ENCODE results near the gene CCL18. TPM values are rescaled to one million over a fixed set of nuclear protein-coding genes. Genes with fewer than 3 reads are reported as not detected.
"Not testable (repeated sequence)": the region's sequence is repeated elsewhere in the genome, so short reads cannot be mapped to it uniquely, and the experiment has no call there.

The CCL18 gene
- total RNA-seq, 1 experiment from 2014 or later: not detected

DNA sequence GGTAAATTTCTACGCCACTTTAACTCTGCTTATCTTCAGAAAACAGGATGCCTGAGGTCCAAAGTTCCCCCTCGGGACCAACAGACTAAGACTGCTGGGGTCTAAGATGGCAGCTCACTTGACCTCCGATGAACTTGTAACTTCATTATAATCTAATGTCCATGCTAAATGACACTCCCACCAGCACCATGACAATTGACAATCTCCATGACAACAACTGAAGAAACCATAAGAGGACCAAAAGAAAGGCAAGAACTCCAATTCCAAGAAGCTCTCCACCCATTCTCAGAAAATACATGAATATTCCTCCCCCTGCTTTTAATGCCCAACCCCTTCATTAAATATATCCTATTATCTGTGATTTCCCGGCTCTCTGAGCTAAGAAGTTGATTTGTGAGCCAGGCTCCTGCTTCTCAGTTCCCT, 47.0 kb downstream of the CCL18 start:
- Histone ChIP-seq H3K4me3 (ENCODE audit: low read length) (no peak overlapping the region), H2AFZ (ENCODE audit: low read length) (no peak overlapping the region), H3K27ac (ENCODE audit: low read length) (no peak overlapping the region), H3K4me1 (ENCODE audit: low read length) (peaks cover 3% of the 10 kb centered on the region; the same call in 1 of the 2 replicates), H3K4me2 (ENCODE audit: low read depth, low read length, poor library complexity, severe bottlenecking) (no peak overlapping the region), H3K9me3 (ENCODE audit: low read length) (no peaks in the 10 kb centered on the region), H3K27me3 (ENCODE audit: low read length) (no peaks in the 10 kb centered on the region; the same call in 1 of the 2 replicates), H3K36me3 (ENCODE audit: insufficient read depth, low read length) (no peaks in the 10 kb centered on the region), H4K20me1 (ENCODE audit: insufficient read depth, low read depth, low read length) (no peaks in the 10 kb centered on the region), H3K9ac (ENCODE audit: low read length) (no peak overlapping the region), H3K79me2 (ENCODE audit: low read length) (no peaks in the 10 kb centered on the region), H3K9me2 (replicated peaks; ENCODE audit: insufficient read depth, low read length) (no peaks in the 10 kb centered on the region)
- DNase-seq: no peak

DNA sequence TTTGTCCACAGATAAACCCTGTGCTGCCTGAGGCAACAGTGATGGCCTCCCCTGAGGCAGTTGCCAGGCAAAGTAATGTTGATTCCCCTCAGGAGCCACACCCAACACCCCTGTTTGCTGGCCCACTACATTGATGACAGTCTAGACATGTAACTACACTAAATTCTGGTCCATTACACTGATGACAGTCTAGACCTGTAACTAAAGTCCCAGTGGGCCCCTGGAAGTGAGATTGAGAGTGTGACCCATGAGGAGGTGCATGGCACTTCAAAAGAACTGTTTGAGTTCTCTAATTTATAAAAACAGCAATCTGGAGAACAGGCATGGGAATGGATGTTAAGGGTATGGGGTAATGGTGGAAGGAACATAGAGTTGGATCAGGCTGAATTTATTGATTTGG, 48.5 kb downstream of the CCL18 start:
- no peaks in the 10 kb centered on the region for H4K20me1 ChIP-seq (ENCODE audit: insufficient read depth, low read depth, low read length)
- no peak overlapping the region for H3K4me3 ChIP-seq (ENCODE audit: low read length)
- no peaks in the 10 kb centered on the region for H3K79me2 ChIP-seq (ENCODE audit: low read length)
- no peak for DNase-seq
- no peak overlapping the region for H3K27ac ChIP-seq (ENCODE audit: low read length)
- H3K9me3 ChIP-seq (ENCODE audit: low read length): no peaks in the 10 kb centered on the region
- H2AFZ ChIP-seq (ENCODE audit: low read length): no peak overlapping the region
- H3K4me2 ChIP-seq (ENCODE audit: low read depth, low read length, poor library complexity, severe bottlenecking): no peak overlapping the region
- H3K36me3 ChIP-seq (ENCODE audit: insufficient read depth, low read length): no peaks in the 10 kb centered on the region
- H3K9ac ChIP-seq (ENCODE audit: low read length): no peak overlapping the region
- no peaks in the 10 kb centered on the region for H3K4me1 ChIP-seq (ENCODE audit: low read length)
- H3K9me2 ChIP-seq (replicated peaks; ENCODE audit: insufficient read depth, low read length): no peaks in the 10 kb centered on the region
- no peaks in the 10 kb centered on the region; the same call in 1 of the 2 replicates for H3K27me3 ChIP-seq (ENCODE audit: low read length)

DNA sequence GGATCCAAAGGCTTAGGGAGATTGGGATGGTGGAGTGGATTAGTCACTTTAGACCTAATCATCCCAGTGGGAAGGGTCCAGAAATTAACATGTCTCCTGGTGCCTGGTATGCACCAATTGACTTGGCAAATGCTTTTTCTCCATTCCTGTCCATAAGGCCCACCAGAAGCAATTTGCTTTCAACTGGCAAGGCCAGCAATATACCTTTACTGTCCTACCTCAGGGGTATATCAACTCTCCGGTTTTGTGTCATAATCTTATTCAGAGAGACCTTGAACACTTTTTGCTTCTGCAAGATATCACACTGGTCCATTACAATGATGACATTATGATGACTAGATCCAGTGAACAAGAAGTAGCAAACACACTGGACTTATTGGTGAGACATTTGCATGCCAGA, 49.1 kb downstream of the CCL18 start:
- not testable (repeated sequence) for H3K79me2 ChIP-seq (ENCODE audit: low read length); H3K4me1 ChIP-seq (ENCODE audit: low read length); H3K27ac ChIP-seq (ENCODE audit: low read length); DNase-seq; H3K9ac ChIP-seq (ENCODE audit: low read length); H3K9me3 ChIP-seq (ENCODE audit: low read length); H3K4me3 ChIP-seq (ENCODE audit: low read length); H3K27me3 ChIP-seq (ENCODE audit: low read length); H3K4me2 ChIP-seq (ENCODE audit: low read depth, low read length, poor library complexity, severe bottlenecking); H2AFZ ChIP-seq (ENCODE audit: low read length); H4K20me1 ChIP-seq (ENCODE audit: insufficient read depth, low read depth, low read length); H3K36me3 ChIP-seq (ENCODE audit: insufficient read depth, low read length); H3K9me2 ChIP-seq (replicated peaks; ENCODE audit: insufficient read depth, low read length)

DNA sequence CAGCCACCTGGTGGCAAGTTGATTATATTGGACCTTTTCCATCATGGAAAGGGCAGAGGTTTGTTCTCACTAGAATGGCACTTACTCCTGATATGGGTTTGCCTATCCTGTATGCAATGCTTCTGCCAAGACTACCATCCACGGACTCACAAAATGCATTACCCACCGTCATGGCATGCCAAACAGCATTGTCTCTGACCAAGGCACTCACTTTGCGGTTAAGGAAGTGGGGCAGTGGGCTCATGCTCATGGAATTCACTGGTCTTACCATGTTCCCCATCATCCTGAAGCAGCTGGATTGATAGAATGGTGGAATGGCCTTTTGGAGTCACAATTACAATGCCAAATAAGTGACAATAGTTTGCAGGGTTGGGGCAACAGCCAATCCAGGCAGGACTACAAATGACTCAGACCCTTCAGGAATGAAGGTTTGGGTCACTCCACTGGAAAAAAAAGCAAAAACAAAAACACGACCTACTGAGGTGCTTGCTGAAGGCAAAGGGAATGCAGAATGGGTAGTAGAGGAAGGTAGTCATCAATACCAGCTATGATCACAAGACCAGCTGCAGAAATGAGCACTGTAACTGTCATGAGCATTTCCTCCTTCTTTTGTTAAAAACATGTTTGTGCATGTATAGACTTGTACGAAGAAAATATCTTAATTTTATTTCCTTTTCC, 51.0 kb downstream of the CCL18 start:
- H3K9me2 ChIP-seq (replicated peaks; ENCODE audit: insufficient read depth, low read length); H2AFZ ChIP-seq (ENCODE audit: low read length); H3K4me1 ChIP-seq (ENCODE audit: low read length); H3K27me3 ChIP-seq (ENCODE audit: low read length); H3K4me3 ChIP-seq (ENCODE audit: low read length); H3K4me2 ChIP-seq (ENCODE audit: low read depth, low read length, poor library complexity, severe bottlenecking); H3K36me3 ChIP-seq (ENCODE audit: insufficient read depth, low read length); H3K9me3 ChIP-seq (ENCODE audit: low read length); H3K79me2 ChIP-seq (ENCODE audit: low read length); H3K27ac ChIP-seq (ENCODE audit: low read length); H3K9ac ChIP-seq (ENCODE audit: low read length); DNase-seq; H4K20me1 ChIP-seq (ENCODE audit: insufficient read depth, low read depth, low read length): not testable (repeated sequence)

DNA sequence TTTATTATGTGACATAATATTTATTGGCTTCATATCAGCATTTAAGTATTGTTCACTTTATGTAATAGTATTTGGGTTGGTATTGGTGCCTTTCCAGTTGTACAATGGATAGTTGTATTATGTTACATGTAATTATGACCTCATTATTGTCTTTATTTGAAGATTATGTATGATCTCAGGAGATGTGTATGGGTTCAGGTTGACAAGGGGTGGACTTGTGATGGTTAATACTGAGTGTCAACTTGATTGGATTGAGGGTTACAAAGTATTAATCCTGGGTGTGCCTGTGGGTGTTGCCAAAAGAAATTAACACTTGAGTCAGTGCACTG, 51.5 kb downstream of the CCL18 start:
- H4K20me1 ChIP-seq (ENCODE audit: insufficient read depth, low read depth, low read length); H3K9ac ChIP-seq (ENCODE audit: low read length); H3K27ac ChIP-seq (ENCODE audit: low read length); H3K9me2 ChIP-seq (replicated peaks; ENCODE audit: insufficient read depth, low read length); H3K27me3 ChIP-seq (ENCODE audit: low read length); H3K79me2 ChIP-seq (ENCODE audit: low read length); H2AFZ ChIP-seq (ENCODE audit: low read length); DNase-seq; H3K4me2 ChIP-seq (ENCODE audit: low read depth, low read length, poor library complexity, severe bottlenecking); H3K4me3 ChIP-seq (ENCODE audit: low read length); H3K9me3 ChIP-seq (ENCODE audit: low read length); H3K4me1 ChIP-seq (ENCODE audit: low read length); H3K36me3 ChIP-seq (ENCODE audit: insufficient read depth, low read length): not testable (repeated sequence)

DNA sequence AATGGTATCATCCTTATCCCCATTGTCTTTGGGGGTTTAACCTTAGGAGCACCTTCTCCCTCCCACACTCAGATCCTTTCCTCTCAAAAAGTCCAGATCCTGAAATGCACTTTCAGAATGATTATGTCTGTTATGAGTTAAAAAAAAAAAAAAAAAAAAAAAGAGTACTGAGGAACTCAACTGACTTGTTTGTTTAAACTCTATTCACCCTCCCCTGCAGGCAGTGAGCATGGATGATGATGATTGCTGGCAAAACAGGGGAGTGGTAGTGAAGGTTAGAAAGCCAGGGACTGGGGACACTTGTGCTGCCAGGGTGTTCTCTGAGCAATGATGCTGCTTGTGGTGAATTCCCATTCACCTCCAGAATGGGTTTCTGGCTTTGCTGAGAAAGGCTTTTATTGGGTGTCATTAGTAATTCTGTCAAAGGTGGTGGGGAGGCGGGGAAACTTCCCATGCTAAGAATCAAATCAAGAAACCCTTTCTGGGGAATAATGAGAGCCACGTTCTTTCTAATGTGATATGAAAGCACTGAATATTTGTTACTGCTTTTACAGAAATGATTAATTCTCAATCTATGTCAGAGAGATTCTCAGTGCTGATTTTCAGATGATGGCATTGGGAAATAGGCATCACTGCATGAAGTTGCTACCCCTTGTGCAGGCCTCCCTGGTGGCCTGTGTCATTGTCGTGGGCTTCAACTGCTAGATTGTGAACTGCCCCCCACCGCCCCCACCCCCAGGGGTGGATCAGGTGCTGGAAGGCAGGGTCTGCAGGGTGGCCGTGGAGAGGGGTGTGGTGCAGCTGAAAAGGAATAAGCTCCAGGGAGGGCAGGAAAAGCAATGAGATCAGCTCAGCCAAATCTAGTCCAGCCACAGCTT, 53.7 kb downstream of the CCL18 start:
- Histone ChIP-seq H3K9ac (ENCODE audit: low read length) (no peak overlapping the region), H3K27me3 (ENCODE audit: low read length) (no peaks in the 10 kb centered on the region), H3K36me3 (ENCODE audit: insufficient read depth, low read length) (no peaks in the 10 kb centered on the region), H4K20me1 (ENCODE audit: insufficient read depth, low read depth, low read length) (no peaks in the 10 kb centered on the region), H3K4me1 (ENCODE audit: low read length) (no peaks in the 10 kb centered on the region), H3K9me2 (replicated peaks; ENCODE audit: insufficient read depth, low read length) (no peaks in the 10 kb centered on the region), H2AFZ (ENCODE audit: low read length) (no peak overlapping the region), H3K27ac (ENCODE audit: low read length) (no peak overlapping the region), H3K4me3 (ENCODE audit: low read length) (no peak overlapping the region), H3K79me2 (ENCODE audit: low read length) (no peaks in the 10 kb centered on the region), H3K4me2 (ENCODE audit: low read depth, low read length, poor library complexity, severe bottlenecking) (no peak overlapping the region), H3K9me3 (ENCODE audit: low read length) (no peaks in the 10 kb centered on the region)
- DNase-seq: no peak

DNA sequence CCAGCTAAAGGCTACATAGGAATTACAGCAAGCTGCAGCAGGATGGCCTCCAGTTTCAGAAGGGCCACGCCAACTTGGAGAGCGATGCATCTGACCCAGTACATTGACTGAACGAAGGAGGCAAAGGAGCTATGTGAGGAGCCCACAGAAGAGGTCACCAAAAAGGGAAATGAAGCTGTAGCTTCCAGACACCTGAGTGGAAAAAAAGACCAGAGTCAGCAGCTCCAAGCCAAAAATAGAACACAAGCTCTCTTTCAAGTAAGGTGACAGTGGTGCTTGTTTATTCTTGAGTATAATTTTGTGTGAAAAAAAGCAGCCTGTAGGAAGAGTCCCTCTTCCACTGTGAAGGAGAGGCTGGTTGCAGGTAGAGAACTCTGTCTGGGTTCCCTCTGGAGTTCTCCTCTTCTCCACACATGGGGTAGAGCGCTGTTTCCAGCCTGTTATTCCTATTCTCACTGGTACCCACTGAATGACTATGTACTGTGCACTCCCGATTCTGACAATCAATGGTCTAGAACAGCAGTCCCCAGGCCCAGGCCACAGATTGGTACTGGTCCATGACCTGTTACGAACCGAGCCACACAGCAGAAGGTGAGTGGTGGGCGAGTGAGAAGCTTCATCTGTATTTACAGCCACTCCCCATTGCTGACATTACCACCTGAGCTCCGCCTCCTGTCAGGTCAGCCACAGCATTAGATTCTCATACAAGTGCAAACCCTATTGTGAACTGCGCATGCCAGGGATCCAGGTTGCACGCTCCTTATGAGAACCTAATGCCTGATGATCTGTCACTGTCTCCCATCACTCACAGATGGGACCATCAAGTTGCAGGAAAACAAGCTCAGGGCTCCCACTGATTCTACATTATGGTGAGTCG, 54.6 kb downstream of the CCL18 start:
- no peak for DNase-seq
- Histone ChIP-seq H4K20me1 (ENCODE audit: insufficient read depth, low read depth, low read length) (no peaks in the 10 kb centered on the region), H3K36me3 (ENCODE audit: insufficient read depth, low read length) (no peaks in the 10 kb centered on the region), H2AFZ (ENCODE audit: low read length) (no peak overlapping the region), H3K4me1 (ENCODE audit: low read length) (no peaks in the 10 kb centered on the region), H3K79me2 (ENCODE audit: low read length) (no peaks in the 10 kb centered on the region), H3K9me2 (replicated peaks; ENCODE audit: insufficient read depth, low read length) (no peaks in the 10 kb centered on the region), H3K4me3 (ENCODE audit: low read length) (no peak overlapping the region), H3K27ac (ENCODE audit: low read length) (no peak overlapping the region), H3K4me2 (ENCODE audit: low read depth, low read length, poor library complexity, severe bottlenecking) (no peak overlapping the region), H3K9ac (ENCODE audit: low read length) (no peak overlapping the region), H3K9me3 (ENCODE audit: low read length) (no peaks in the 10 kb centered on the region), H3K27me3 (ENCODE audit: low read length) (no peaks in the 10 kb centered on the region)

DNA sequence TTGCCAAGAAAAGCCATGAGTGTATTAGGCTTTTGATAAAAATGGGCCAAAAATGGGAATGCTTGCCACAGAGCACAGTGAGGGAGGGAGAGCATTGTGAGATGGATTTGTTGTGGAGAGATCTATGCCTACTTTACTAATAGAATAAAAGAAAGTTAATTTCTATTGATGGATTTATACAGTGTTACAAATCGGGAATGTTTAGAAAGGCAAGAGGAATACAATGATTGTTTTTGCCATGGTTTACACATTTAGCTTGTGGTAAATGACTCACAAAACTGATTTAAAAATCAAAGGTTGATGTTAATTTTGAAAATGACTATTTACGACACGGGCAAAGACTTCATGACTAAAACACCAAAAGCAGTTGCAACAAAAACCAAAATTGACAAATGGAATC, 56.1 kb downstream of the CCL18 start:
- no peaks in the 10 kb centered on the region for H3K9me2 ChIP-seq (replicated peaks; ENCODE audit: insufficient read depth, low read length)

More for the DNA sequence above, 56.1 kb downstream of the CCL18 start:
- no peak overlapping the region for H2AFZ ChIP-seq (ENCODE audit: low read length)
- H3K4me2 ChIP-seq (ENCODE audit: low read depth, low read length, poor library complexity, severe bottlenecking): no peak overlapping the region
- H3K36me3 ChIP-seq (ENCODE audit: insufficient read depth, low read length): no peaks in the 10 kb centered on the region
- no peak for DNase-seq
- peaks cover 5% of the 10 kb centered on the region; the same call in 1 of the 2 replicates for H3K27me3 ChIP-seq (ENCODE audit: low read length)
- no peak overlapping the region for H3K9ac ChIP-seq (ENCODE audit: low read length)
- H4K20me1 ChIP-seq (ENCODE audit: insufficient read depth, low read depth, low read length): no peaks in the 10 kb centered on the region
- no peaks in the 10 kb centered on the region for H3K4me1 ChIP-seq (ENCODE audit: low read length)
- H3K79me2 ChIP-seq (ENCODE audit: low read length): no peaks in the 10 kb centered on the region
- H3K27ac ChIP-seq (ENCODE audit: low read length): no peak overlapping the region
- peaks cover 4% of the 10 kb centered on the region; the same call in 1 of the 2 replicates for H3K9me3 ChIP-seq (ENCODE audit: low read length)
- no peak overlapping the region for H3K4me3 ChIP-seq (ENCODE audit: low read length)

Measured in Karpas-422 (cell line).